ENCODE results near the gene FBXL7.

FBXL7 gene

GRCh38 chr5:15564957-15565356 lies 65.0 kb downstream of the FBXL7 start:
- no peak for TF ChIP-seq CTCF (conservative IDR thresholded peaks at IDR 0.05)
- TF ChIP-seq ZFX (IDR thresholded peaks at IDR 0.05), result no peak
- no peak overlapping the region for H3K27ac ChIP-seq

- TF ChIP-seq CTCF (conservative IDR thresholded peaks at IDR 0.05) (no peak), ZFX (IDR thresholded peaks at IDR 0.05) (no peak)
- H3K27ac ChIP-seq, result no peak overlapping the region
These were observed 66.3 kb downstream of the FBXL7 start for GRCh38 chr5:15566306-15566705.

GRCh38 chr5:15566789-15567188 lies 66.8 kb downstream of the FBXL7 start:
- no peak overlapping the region for H3K27ac ChIP-seq
- TF ChIP-seq ZFX (IDR thresholded peaks at IDR 0.05), result no peak
- no peak for TF ChIP-seq CTCF (conservative IDR thresholded peaks at IDR 0.05)

- TF ChIP-seq CTCF (conservative IDR thresholded peaks at IDR 0.05) (no peak), ZFX (IDR thresholded peaks at IDR 0.05) (no peak)
- no peak overlapping the region for H3K27ac ChIP-seq
These were observed 70.5 kb downstream of the FBXL7 start for GRCh38 chr5:15570491-15570890.

- TF ChIP-seq ZFX (IDR thresholded peaks at IDR 0.05), result no peak
- TF ChIP-seq CTCF (conservative IDR thresholded peaks at IDR 0.05), result no peak
- no peak overlapping the region for H3K27ac ChIP-seq
These were observed 71.1 kb downstream of the FBXL7 start for GRCh38 chr5:15571081-15571480.

GRCh38 chr5:15571618-15572017 lies 71.6 kb downstream of the FBXL7 start:
- TF ChIP-seq ZFX (IDR thresholded peaks at IDR 0.05) (no peak), CTCF (conservative IDR thresholded peaks at IDR 0.05) (no peak)
- no peak overlapping the region for H3K27ac ChIP-seq

GRCh38 chr5:15573590-15573989 lies 73.6 kb downstream of the FBXL7 start:
- TF ChIP-seq CTCF (conservative IDR thresholded peaks at IDR 0.05) (no peak), ZFX (IDR thresholded peaks at IDR 0.05) (no peak)
- H3K27ac ChIP-seq, result no peak overlapping the region

Data from C4-2B (cell line).